ENCODE results near the gene CRYGD.

CRYGD gene

DNA sequence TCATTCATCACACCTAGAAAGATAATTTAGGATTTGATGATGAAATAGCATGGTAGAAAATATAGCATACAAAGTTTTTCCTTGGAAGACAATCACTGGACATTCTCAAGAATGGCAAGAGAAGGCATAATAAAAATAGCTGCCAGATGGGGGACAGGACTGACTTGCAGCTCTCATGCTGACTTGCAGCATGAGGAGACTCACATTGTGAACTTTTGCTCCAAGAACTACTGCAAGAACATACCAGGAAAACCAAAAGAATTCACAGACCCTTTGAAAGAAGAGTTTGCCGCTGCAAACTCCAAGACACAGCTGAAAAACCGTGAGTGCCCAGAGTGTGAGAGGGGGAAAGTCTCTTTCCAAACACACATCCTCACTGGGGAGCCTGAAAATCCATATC is 47.0 kb downstream of the CRYGD start:
- DNase-seq = peak; percentile 61

DNA sequence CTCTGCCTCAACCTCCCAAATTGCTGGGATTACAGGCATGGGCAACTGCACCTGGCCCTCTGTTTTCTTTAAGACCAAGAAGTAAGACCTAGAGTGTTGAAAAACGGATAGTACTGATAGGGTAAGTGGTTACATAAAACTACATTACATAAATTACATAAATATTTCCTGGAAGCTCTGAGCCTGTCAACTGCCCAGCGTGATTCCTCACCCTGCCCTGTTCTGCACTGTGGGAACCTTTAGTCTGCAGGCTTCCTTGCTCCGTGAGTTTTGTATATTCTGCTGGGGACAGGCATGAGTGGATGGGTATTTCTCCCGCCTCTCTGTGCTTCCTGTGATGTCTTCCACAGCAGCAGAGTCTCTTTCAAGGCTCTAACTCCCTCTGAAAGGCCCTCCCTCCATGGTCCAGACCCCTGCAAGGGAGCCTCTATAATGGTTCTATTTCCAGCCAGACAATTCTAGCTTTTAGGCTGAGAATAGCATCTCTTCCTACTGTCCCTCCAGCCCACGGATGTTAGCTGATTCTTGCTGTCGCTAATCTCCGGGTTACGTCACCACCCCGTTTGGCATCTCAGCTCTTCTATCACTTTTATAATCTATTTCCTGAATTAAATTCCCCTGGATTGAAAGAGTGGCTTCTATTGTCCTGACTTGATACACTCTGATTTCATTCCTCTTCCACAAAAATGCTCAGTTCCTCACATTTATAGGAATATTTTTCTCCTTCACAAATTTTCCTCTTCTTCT is 49.5 kb downstream of the CRYGD start:
- no peak for DNase-seq

DNA sequence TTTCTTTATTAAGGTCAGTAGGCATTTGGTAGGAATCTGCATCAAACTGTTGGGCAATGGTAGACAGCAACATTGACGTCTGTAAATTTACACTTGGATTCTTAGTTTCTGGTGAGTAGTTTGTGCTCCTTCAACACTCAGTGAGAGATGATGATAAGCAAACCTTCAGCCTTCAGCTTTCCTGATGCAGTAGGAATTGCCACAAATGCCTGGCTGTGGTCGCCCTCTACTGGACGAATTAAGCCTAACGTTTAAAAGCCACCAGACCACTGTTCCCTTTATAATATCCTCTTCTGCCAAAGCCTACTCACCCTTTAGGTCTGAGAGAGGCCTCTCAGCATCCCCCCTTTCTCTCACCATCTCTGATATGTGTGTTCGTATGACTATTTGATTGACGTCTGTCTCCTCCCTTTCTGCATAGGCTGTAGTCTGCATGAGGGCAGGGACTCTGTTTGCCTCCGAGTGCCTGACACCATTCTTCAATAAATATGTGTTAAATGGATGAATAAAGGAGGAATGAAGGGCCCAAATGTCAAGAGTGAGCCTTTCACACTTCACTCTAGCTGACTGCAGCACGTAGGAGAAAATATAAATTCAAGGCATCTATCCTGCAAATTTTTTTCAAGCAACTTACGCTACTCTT is 52.0 kb downstream of the CRYGD start:
- DNase-seq = peak; percentile 59
